ENCODE results near the gene SLC6A12. TPM values are rescaled to one million over a fixed set of nuclear protein-coding genes. Genes with fewer than 3 reads are reported as not detected.

Gene SLC6A12
- polyA plus RNA-seq, 1 experiment = 0.12 TPM

DNA sequence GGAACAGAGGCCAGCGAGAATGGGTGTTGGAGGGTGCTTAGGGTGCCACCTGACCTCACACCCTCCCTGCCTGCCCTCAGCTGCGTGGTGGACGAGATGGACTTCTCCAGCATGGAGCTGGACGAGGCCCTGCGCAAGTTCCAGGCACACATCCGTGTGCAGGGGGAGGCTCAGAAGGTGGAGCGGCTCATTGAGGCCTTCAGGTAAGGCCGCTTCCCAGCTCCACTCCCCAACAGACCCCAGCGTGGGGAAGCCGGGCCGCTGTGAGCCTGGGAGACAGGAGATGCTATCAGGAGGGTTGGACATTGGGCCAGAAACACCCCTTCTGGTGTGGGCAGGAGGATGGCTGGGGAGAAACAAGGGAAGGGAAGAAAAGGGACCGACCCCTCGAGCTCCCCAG is 57.0 kb downstream of the SLC6A12 start:
- Histone ChIP-seq H3K9me3 (ENCODE audit: control insufficient read depth, insufficient read depth, low read length) (peaks cover 5% of the 10 kb centered on the region; the same call in 1 of the 2 replicates), H3K27ac (ENCODE audit: low read depth, low read length) (no peak overlapping the region), H3K4me3 (ENCODE audit: low read depth, low read length) (no peak overlapping the region), H3K27me3 (ENCODE audit: control insufficient read depth, insufficient read depth, low read length) (peaks cover 17% of the 10 kb centered on the region)
- DNase-seq (ENCODE audit: low read depth, low spot score) = no peak
- ChIA-PET POLR2A (no interaction called here), CTCF (no interaction called here)
- TF ChIP-seq, protein P1, sequence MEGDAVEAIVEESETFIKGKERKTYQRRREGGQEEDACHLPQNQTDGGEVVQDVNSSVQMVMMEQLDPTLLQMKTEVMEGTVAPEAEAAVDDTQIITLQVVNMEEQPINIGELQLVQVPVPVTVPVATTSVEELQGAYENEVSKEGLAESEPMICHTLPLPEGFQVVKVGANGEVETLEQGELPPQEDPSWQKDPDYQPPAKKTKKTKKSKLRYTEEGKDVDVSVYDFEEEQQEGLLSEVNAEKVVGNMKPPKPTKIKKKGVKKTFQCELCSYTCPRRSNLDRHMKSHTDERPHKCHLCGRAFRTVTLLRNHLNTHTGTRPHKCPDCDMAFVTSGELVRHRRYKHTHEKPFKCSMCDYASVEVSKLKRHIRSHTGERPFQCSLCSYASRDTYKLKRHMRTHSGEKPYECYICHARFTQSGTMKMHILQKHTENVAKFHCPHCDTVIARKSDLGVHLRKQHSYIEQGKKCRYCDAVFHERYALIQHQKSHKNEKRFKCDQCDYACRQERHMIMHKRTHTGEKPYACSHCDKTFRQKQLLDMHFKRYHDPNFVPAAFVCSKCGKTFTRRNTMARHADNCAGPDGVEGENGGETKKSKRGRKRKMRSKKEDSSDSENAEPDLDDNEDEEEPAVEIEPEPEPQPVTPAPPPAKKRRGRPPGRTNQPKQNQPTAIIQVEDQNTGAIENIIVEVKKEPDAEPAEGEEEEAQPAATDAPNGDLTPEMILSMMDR (IDR thresholded peaks at IDR 0.05; ENCODE audit: low read depth, low read length) = no peak

DNA sequence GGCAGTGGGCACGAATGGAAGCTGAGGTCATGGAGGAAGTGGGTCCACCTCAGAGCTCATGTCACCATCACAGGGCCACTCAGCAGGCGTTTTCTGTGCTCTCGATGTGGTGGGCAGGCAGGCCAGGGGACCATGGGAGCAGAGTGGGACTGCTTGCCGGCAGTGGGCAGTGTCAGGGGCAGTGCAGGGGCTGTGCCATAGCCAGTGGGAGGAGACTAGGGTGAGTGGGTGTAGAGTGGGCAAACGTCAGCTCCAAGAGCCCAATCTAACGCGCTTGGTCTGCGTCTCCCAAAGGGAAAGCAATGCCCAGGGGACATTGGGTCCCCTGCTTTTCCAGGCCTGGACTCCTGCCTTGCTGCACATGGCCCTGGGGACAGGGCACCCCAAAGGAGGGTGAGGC is 58.3 kb downstream of the SLC6A12 start:
- Histone ChIP-seq H3K27me3 (ENCODE audit: control insufficient read depth, insufficient read depth, low read length) (peaks cover 18% of the 10 kb centered on the region), H3K9me3 (ENCODE audit: control insufficient read depth, insufficient read depth, low read length) (peaks cover 5% of the 10 kb centered on the region; the same call in 1 of the 2 replicates), H3K4me3 (ENCODE audit: low read depth, low read length) (no peak overlapping the region), H3K27ac (ENCODE audit: low read depth, low read length) (no peak overlapping the region)
- ChIA-PET CTCF (no interaction called here), POLR2A (no interaction called here)
- TF ChIP-seq, protein P1 (IDR thresholded peaks at IDR 0.05; ENCODE audit: low read depth, low read length) = no peak
- no peak for DNase-seq (ENCODE audit: low read depth, low spot score)

DNA sequence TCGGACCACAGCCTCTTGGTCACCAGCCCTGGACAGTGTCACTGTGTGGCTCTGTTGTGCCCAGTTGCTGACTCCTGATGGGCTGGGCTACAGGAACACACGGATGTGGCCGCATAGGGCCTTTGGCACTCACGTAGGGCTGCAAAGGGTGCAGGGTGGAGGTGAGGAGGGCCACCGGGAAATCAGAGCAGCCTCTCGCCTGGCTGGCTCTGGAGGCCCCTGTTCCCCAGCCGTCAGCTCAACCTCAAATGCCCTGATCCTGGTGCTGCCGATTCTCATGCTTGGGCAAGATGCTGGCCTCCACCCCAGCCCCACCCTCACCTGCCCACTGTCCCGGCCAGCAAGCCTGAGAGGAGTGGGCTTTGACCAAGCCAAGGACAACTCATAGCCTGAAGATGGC is 59.0 kb downstream of the SLC6A12 start:
- Histone ChIP-seq H3K9me3 (ENCODE audit: control insufficient read depth, insufficient read depth, low read length) (peaks cover 5% of the 10 kb centered on the region; the same call in 1 of the 2 replicates), H3K27ac (ENCODE audit: low read depth, low read length) (no peak overlapping the region), H3K4me3 (ENCODE audit: low read depth, low read length) (no peak overlapping the region), H3K27me3 (ENCODE audit: control insufficient read depth, insufficient read depth, low read length) (peaks cover 14% of the 10 kb centered on the region)
- DNase-seq (ENCODE audit: low read depth, low spot score) = no peak
- TF ChIP-seq, protein P1 (IDR thresholded peaks at IDR 0.05; ENCODE audit: low read depth, low read length) = no peak
- POLR2A ChIA-PET = no interaction called here
- CTCF ChIA-PET = no interaction called here

DNA sequence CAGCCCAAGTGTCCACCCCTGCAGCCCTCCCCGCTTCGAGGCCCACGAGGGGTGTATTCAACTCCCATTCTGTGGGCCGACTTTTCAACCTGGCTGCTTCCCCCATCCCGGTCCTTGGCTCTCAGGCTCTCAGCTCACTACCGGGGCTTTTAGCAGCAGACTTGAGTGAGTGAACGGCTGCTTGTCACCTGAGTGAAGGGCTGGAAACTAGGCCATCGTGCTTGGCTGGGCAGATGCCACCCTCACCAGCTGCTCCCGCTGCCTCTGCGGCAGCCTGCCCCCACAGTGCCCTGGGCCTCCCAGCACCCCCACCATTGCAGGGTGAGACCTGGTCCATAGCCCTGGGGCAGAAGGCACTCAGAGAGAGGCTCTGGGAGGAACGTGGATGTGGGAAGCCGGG is 59.9 kb downstream of the SLC6A12 start:
- DNase-seq (ENCODE audit: low read depth, low spot score) = no peak
- ChIA-PET POLR2A (no interaction called here), CTCF (interaction anchor here (1.2 to 2.2 kb wide), 3 partner anchors 11 to 23 kb away, joined by 6 to 7 read pairs (median 6); no protein-coding TSS in a partner anchor)
- Histone ChIP-seq H3K9me3 (ENCODE audit: control insufficient read depth, insufficient read depth, low read length) (peaks cover 5% of the 10 kb centered on the region; the same call in 1 of the 2 replicates), H3K4me3 (ENCODE audit: low read depth, low read length) (no peak overlapping the region), H3K27me3 (ENCODE audit: control insufficient read depth, insufficient read depth, low read length) (peaks cover 12% of the 10 kb centered on the region), H3K27ac (ENCODE audit: low read depth, low read length) (no peak overlapping the region)
- TF ChIP-seq, protein P1 (IDR thresholded peaks at IDR 0.05; ENCODE audit: low read depth, low read length) = no peak

DNA sequence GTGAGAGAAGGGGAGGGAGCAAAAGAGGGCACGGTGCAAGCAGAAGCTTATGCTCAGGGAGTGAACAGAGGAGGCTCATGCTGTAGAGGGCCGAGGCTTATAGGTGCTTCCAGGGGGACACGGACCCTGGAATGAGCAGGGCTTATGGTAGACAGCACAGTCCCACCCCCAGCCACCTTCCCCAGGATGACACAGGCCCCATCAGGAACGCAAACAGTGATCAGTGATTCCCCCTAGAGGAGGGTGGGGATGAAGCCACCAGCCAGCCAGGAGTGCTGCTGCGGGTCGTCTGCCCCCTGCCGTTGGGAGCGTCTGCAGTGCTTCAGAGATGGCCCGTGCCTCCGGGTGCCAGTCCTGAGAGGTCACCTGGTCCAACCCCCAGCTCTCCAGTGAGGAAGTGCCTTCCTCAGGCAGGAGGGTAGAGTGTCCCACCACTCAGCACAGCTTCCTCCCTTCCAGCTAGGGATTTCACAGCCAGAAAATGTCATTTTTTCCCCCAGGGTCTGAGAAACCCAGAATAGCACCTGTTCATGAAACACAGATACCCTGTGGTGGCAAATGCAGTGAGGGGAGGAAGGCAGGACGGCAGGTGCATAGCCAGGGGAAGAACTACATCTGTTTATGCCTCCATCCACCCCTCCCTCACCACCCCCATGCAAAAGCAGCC is 60.7 kb downstream of the SLC6A12 start:
- Histone ChIP-seq H3K9me3 (ENCODE audit: control insufficient read depth, insufficient read depth, low read length) (peaks cover 5% of the 10 kb centered on the region; the same call in 1 of the 2 replicates), H3K4me3 (ENCODE audit: low read depth, low read length) (no peak overlapping the region), H3K27ac (ENCODE audit: low read depth, low read length) (no peak overlapping the region), H3K27me3 (ENCODE audit: control insufficient read depth, insufficient read depth, low read length) (peaks cover 14% of the 10 kb centered on the region)
- ChIA-PET POLR2A (no interaction called here), CTCF (interaction anchor here (0.7 to 2.2 kb wide), 8 partner anchors 8 to 70 kb away, joined by 3 to 7 read pairs (median 4); no protein-coding TSS in a partner anchor)
- TF ChIP-seq, protein P1 (IDR thresholded peaks at IDR 0.05; ENCODE audit: low read depth, low read length) = peak; percentile 91
- no peak for DNase-seq (ENCODE audit: low read depth, low spot score)

All from AG04450 (cell line).